Neural crest cell (in vitro differentiated cells): ENCODE measurements around the gene TFB1M. TPM values are rescaled to one million over a fixed set of nuclear protein-coding genes. Genes with fewer than 3 reads are reported as not detected.

Source experiments
- DNase-seq: peaks from one replicate; pipeline ENCODE4 v3.0.0; 2021; ENCODE audit warnings: low read depth, mixed read lengths, low spot score
- H3K27ac Mint-ChIP-seq: one replicate; pipeline ENCODE4 v1.8.0; 2021; ENCODE audit warnings: mild to moderate bottlenecking, mixed read lengths; ENCODE audit not compliant: unreplicated experiment
- H3K27me3 Mint-ChIP-seq: 2 replicates; pipeline ENCODE4 v1.8.0; 2021; ENCODE audit warnings: low read depth, mild to moderate bottlenecking, mixed read lengths
- H3K36me3 Mint-ChIP-seq: 2 replicates; pipeline ENCODE4 v1.8.0; 2021; ENCODE audit warnings: low read depth, mild to moderate bottlenecking, mixed read lengths
- H3K4me1 Mint-ChIP-seq: 2 replicates; pipeline ENCODE4 v1.8.0; 2021; ENCODE audit warnings: mixed read lengths
- H3K4me3 Mint-ChIP-seq: one replicate; pipeline ENCODE4 v1.8.0; 2021; ENCODE audit warnings: mild to moderate bottlenecking, mixed read lengths
- H3K9me3 Mint-ChIP-seq: 2 replicates; pipeline ENCODE4 v1.8.0; 2021; ENCODE audit warnings: mixed read lengths
- CTCF ChIP-seq: fragments of 200-600 bp; sonication (generic); conservative IDR thresholded peaks from 2 replicates; pipeline ENCODE4 v1.5.0; 2021; ENCODE audit warnings: antibody characterized with exemption, mild to moderate bottlenecking
- total RNA-seq: library from RNA; stranded (reverse); gene quantifications from 2 replicates; pipeline ENCODE4 v1.2.1, GENCODE V29; 2021

TFB1M gene
- total RNA-seq, 1 donor from 2014 or later, result 26.8 TPM

- no peaks in the 10 kb centered on the region for H3K36me3 Mint-ChIP-seq
- peaks cover 20% of the 10 kb centered on the region for H3K4me1 Mint-ChIP-seq
- no peak for TF ChIP-seq CTCF
- H3K27ac Mint-ChIP-seq, result no peak overlapping the region
- no peak overlapping the region for H3K4me3 Mint-ChIP-seq
- no peaks in the 10 kb centered on the region for H3K9me3 Mint-ChIP-seq
- no peaks in the 10 kb centered on the region for H3K27me3 Mint-ChIP-seq
- DNase-seq, result no peak
These were observed 13.8 kb upstream of the TFB1M start for GRCh38 chr6:155328074-155328538.

GRCh38 chr6:155327326-155328073 is 13.2 kb upstream of the TFB1M start:
- Mint-ChIP-seq H3K36me3 (no peaks in the 10 kb centered on the region), H3K27ac (no peak overlapping the region), H3K4me1 (peaks cover 18% of the 10 kb centered on the region), H3K9me3 (no peaks in the 10 kb centered on the region), H3K4me3 (no peak overlapping the region), H3K27me3 (no peaks in the 10 kb centered on the region)
- peak; percentile 91 for TF ChIP-seq CTCF
- DNase-seq, result peak; percentile 79

- Mint-ChIP-seq H3K9me3 (no peaks in the 10 kb centered on the region), H3K36me3 (no peaks in the 10 kb centered on the region), H3K27me3 (no peaks in the 10 kb centered on the region), H3K27ac (no peak overlapping the region), H3K4me3 (no peak overlapping the region), H3K4me1 (peaks cover 18% of the 10 kb centered on the region)
- DNase-seq, result no peak
- no peak for TF ChIP-seq CTCF
These were observed 11.6 kb upstream of the TFB1M start for GRCh38 chr6:155325700-155326516.

- Mint-ChIP-seq H3K27me3 (no peaks in the 10 kb centered on the region), H3K9me3 (no peaks in the 10 kb centered on the region), H3K27ac (no peak overlapping the region), H3K36me3 (no peaks in the 10 kb centered on the region), H3K4me1 (peaks cover 18% of the 10 kb centered on the region), H3K4me3 (no peak overlapping the region)
- TF ChIP-seq CTCF, result no peak
- no peak for DNase-seq
These were observed 10.7 kb upstream of the TFB1M start for GRCh38 chr6:155324993-155325392.

GRCh38 chr6:155324172-155324571 is 9.9 kb upstream of the TFB1M start:
- DNase-seq, result no peak
- Mint-ChIP-seq H3K27me3 (no peaks in the 10 kb centered on the region), H3K36me3 (no peaks in the 10 kb centered on the region), H3K4me1 (peaks cover 16% of the 10 kb centered on the region), H3K9me3 (no peaks in the 10 kb centered on the region), H3K27ac (no peak overlapping the region), H3K4me3 (no peak overlapping the region)
- no peak for TF ChIP-seq CTCF
